ENCODE measurements around the gene PNPLA7. TPM values are rescaled to one million over a fixed set of nuclear protein-coding genes. Genes with fewer than 3 reads are reported as not detected.

PNPLA7 gene
- total and polyA plus RNA-seq, 2 of the 13 experiments (the other 11 are each of a cell fraction or from before 2014, with no cell fraction given) = 0.42 to 1.5 TPM

GRCh38 chr9:137578518-137579258 is 28.5 kb upstream of the PNPLA7 start, which contains the start of gene DPH7 (continued):
- TF ChIP-seq RFX5 (IDR thresholded peaks at IDR 0.05; ENCODE audit: low read depth, low read length) (0 out of 2 replicates have a peak, but pooled peaks have one; percentile 44), TMF1 (CRISPR knock-in tag; IDR thresholded peaks at IDR 0.05; ENCODE audit: low read depth) (no peak), TEAD2 (CRISPR knock-in tag; IDR thresholded peaks at IDR 0.05) (no peak), SUZ12 (IDR thresholded peaks at IDR 0.05; ENCODE audit: low read depth, low read length) (no peak), PBX2 (CRISPR knock-in tag; IDR thresholded peaks at IDR 0.05) (no peak), GFI1 (CRISPR knock-in tag; IDR thresholded peaks at IDR 0.05; ENCODE audit: borderline replicate concordance) (peak; percentile 28; the same call in 1 of the 2 replicates), MEIS2 (CRISPR knock-in tag; IDR thresholded peaks at IDR 0.05) (peak; percentile 53), ZNF607 (CRISPR knock-in tag; IDR thresholded peaks at IDR 0.05; ENCODE audit: borderline replicate concordance) (peak; percentile 69; the same call in 1 of the 2 replicates), ZNF773 (CRISPR knock-in tag; IDR thresholded peaks at IDR 0.05; ENCODE audit: borderline replicate concordance) (no peak), SMAD9 (CRISPR knock-in tag; IDR thresholded peaks at IDR 0.05) (no peak), ZNF558 (CRISPR knock-in tag; IDR thresholded peaks at IDR 0.05; ENCODE audit: borderline replicate concordance) (peak; percentile 32; the same call in 1 of the 2 replicates), ZNF44 (CRISPR knock-in tag; IDR thresholded peaks at IDR 0.05) (no peak), ZNF660 (CRISPR knock-in tag; IDR thresholded peaks at IDR 0.05; ENCODE audit: borderline replicate concordance, low read depth) (no peak), CHD4 (IDR thresholded peaks at IDR 0.05; ENCODE audit: borderline replicate concordance, low read length) (no peak), ZSCAN30 (CRISPR knock-in tag; IDR thresholded peaks at IDR 0.05) (0 out of 2 replicates have a peak, but pooled peaks have one; percentile 53), ZKSCAN1 (IDR thresholded peaks at IDR 0.05; ENCODE audit: low read length) (no peak), ZBTB43 (CRISPR knock-in tag; conservative IDR thresholded peaks at IDR 0.05) (peak; percentile 71; the same call in 1 of the 2 replicates), KDM6A (CRISPR knock-in tag; IDR thresholded peaks at IDR 0.05; ENCODE audit: low read depth) (no peak), PAXIP1 (CRISPR knock-in tag; conservative IDR thresholded peaks at IDR 0.05) (peak; percentile 36), ZNF562 (CRISPR knock-in tag; IDR thresholded peaks at IDR 0.05; ENCODE audit: borderline replicate concordance) (peak; percentile 75; the same call in 1 of the 2 replicates), RFX3 (CRISPR knock-in tag; IDR thresholded peaks at IDR 0.05) (no peak), GATAD1 (CRISPR knock-in tag; IDR thresholded peaks at IDR 0.05) (peak; percentile 94), AHR (CRISPR knock-in tag; IDR thresholded peaks at IDR 0.05) (peak; percentile 23; the same call in 1 of the 2 replicates)
- TF ChIP-seq, protein P1, sequence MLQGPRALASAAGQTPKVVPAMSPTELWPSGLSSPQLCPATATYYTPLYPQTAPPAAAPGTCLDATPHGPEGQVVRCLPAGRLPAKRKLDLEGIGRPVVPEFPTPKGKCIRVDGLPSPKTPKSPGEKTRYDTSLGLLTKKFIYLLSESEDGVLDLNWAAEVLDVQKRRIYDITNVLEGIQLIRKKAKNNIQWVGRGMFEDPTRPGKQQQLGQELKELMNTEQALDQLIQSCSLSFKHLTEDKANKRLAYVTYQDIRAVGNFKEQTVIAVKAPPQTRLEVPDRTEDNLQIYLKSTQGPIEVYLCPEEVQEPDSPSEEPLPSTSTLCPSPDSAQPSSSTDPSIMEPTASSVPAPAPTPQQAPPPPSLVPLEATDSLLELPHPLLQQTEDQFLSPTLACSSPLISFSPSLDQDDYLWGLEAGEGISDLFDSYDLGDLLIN (CRISPR knock-in tag; IDR thresholded peaks at IDR 0.05; ENCODE audit: borderline replicate concordance) = 0 out of 2 replicates have a peak, but pooled peaks have one; percentile 36

Data from HepG2 (cell line).